Measurements from ENCODE around the gene EPB41L4A.
A peak's percentile ranks its signal among the peaks of the same experiment; 100 is the strongest.
"Not testable (repeated sequence)": the region's sequence is repeated elsewhere in the genome, so short reads cannot be mapped to it uniquely, and the experiment has no call there.

The EPB41L4A gene

GRCh38 chr5:112253478-112254250 lies 165.4 kb downstream of the EPB41L4A start:
- DNase-seq (ENCODE audit: low spot score), result no peak

DNA sequence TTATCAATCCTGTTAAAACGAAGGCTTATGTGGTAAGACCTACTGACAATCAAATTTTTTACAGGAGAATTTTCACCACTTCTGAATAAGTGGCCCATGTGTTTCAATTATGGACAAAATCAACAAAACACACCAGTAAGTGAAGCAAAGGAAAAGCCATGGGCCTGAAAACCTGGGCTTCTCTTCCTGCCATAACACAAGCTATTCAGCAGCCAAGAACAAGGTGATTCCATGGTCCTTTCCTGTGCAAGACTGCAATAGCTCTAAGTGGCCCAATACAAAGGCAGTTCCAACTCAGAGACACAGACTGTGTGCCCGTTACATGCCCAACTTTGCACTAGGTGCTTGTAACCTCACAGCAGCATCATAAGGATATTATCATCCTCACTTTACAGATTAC lies 168.5 kb downstream of the EPB41L4A start:
- no peak for DNase-seq (ENCODE audit: low spot score)

DNA sequence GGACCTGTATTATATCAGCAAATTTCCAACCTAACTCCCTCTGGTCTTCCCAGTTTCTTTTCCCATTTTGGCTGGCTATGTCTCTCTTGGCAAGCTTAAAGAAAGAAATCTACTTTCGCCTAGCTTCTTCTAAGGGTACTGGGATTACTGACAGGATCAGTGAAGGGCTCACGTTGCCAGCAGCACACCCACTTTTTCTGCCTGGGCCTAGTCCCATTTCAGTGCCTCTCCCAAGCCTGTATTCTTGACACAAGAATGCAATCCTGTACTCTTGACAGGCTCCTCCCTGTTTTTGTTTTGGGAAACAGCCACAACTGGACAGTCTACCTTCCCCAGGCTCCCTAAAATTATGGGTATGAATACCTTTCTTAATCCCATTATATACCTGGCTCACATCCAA lies 170.5 kb downstream of the EPB41L4A start:
- DNase-seq (ENCODE audit: low spot score), result no peak

- no peak for DNase-seq (ENCODE audit: low spot score)
Measured at GRCh38 chr5:112247960-112248359, 171.1 kb downstream of the EPB41L4A start.

- no peak for DNase-seq (ENCODE audit: low spot score)
Measured at GRCh38 chr5:112245656-112246055, 173.4 kb downstream of the EPB41L4A start.

DNA sequence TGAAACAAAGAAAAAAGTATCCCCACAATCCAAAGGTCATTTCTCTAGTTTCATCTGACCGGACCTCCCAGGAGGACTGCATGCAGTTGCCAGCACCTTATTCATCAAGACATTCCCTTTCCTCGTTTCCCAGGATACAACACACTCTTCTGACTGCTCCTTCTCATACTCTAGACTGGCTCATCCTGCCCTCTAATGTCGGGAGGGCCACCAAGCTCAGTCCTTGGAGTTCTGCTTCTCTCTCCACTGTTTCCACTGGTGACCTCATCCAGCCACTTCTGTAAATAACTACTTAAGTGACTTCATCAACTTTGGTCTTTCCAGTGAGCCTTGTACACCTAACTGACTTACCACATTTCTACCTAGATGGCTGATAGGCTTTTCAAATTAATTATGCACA lies 179.1 kb downstream of the EPB41L4A start:
- no peak for DNase-seq (ENCODE audit: low spot score)

- peak; percentile 26 for DNase-seq (ENCODE audit: low spot score)
Measured at GRCh38 chr5:112238473-112238872, 180.6 kb downstream of the EPB41L4A start.

GRCh38 chr5:112237456-112237855 lies 181.6 kb downstream of the EPB41L4A start:
- DNase-seq (ENCODE audit: low spot score), result no peak

DNA sequence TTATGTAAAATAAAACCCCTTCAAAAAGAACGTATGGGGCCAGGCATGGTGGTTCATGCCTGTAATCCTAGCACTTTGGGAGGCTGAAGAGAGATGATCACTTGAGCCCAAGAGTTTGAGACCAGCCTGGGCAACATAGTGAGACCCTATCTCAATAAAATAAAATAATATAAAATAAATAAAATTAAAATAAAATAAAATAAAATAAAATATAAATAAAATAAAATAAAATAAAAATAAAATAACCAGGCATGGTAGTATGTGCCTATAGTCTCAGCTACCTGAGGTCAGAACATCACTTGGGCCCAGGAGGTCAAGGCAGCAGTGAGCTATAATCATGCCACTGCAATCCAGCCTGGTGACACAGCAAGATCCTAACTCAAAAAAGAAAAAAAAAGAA lies 185.1 kb downstream of the EPB41L4A start:
- no peak for DNase-seq (ENCODE audit: low spot score)

DNA sequence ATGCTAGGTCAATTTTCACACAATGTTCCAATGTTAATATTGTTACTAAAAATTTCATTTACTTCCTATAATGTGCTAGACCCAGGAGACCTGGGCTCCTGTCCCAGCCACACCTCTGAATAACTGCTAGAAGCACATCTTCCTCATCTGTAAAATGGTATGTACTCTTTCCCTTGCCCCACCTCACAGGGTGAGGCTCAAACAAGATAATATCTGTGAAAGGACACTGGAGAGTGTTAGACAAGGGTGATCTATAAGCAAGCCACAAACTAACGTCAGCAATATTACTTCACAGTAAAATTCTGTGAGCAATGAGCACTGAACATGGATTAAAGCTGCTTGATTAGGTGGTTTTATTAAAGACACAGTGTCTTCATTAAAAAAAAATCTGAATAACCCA lies 186.4 kb downstream of the EPB41L4A start:
- no peak for DNase-seq (ENCODE audit: low spot score)

GRCh38 chr5:112230606-112231005 lies 188.5 kb downstream of the EPB41L4A start:
- DNase-seq (ENCODE audit: low spot score), result no peak

GRCh38 chr5:112228667-112229066 lies 190.4 kb downstream of the EPB41L4A start:
- no peak for DNase-seq (ENCODE audit: low spot score)

- DNase-seq (ENCODE audit: low spot score), result no peak
Measured at GRCh38 chr5:112227911-112228631, 191.0 kb downstream of the EPB41L4A start.

GRCh38 chr5:112226215-112226614 lies 192.9 kb downstream of the EPB41L4A start:
- DNase-seq (ENCODE audit: low spot score), result no peak

DNA sequence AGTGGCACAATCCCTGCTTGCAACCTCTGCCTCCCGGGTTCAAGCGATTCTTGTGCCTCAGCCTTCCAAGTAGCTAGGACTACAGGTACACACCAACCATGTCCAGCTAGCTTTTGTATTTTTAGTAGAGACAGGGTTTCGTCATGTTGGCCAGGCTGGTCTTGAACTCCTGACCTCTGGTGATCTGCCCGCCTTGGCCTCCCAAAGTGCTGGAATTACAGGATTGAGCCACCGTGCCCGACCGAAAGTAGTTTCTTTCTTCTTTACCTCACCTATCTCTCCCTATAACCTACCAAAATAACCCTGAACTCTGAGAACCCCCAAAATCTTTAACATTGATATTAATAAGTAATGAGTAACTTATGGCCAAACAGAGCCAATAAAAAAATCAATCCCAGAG lies 196.1 kb downstream of the EPB41L4A start:
- DNase-seq (ENCODE audit: low spot score), result not testable (repeated sequence)

GRCh38 chr5:112221128-112221527 lies 197.9 kb downstream of the EPB41L4A start:
- DNase-seq (ENCODE audit: low spot score), result no peak

DNA sequence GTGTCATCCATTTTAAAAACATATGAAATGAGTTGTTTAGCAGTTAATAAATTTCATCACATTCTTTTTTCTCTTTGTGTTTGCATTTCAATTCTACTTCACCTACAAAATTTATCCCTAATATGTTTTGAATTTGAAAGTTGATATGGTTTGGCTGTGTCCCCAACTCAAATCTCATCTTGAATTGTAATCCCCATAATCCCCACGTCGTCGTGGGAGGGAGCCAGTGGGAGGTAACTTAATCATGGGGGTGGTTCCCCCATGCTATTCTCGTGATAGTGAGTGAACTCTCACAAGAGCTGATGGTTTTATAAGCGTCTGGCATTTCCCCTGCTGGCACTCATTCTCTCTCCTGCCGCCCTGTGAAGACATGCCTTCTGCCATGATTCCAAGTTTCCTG lies 200.1 kb downstream of the EPB41L4A start:
- no peak for DNase-seq (ENCODE audit: low spot score)

- DNase-seq (ENCODE audit: low spot score), result no peak
Measured at GRCh38 chr5:112217843-112218579, 201.1 kb downstream of the EPB41L4A start.

DNA sequence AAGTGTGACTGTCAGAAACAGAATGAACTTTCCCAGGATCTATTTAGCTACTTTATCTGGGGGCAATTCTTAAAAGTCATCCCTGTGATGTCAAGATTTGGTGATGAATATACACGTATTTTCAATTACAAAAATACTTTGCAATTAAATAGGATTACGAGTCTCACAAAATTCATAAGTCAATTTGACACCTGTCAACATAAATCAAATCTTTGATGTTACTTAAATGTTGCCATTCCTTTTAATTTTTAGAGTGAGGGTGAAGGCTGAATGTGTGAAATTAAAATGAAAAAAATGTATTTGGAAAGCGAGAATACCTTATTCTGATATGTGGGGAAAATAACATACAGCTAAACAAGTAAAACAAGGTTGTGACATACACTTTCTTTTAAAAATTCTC lies 202.9 kb downstream of the EPB41L4A start:
- no peak for DNase-seq (ENCODE audit: low spot score)

DNA sequence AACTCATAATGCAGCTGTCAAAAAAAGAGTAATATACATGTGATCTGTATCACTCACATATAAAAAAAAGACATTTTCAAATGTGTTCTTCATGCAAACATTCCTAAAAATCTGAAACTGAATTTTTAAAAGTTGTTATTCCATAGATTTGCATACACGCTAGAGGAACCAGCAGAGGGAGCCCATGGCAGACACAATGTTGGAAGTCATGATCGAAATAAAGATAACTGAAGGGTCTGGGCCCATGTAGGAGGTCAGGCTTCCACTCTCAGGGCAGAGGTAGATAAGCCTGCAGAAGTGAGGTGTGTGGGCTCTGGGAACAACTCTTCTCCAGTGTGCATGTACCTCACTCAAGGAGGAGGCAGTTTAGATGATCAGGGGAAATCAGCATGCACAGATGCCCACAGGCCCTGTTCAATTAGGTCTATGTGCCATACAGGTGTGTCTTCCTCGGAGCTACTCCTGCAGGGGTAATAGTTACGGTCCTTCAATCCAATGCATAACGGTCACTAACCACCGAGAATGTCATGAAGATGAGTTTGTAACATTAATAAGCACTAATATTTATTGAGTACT lies 208.6 kb downstream of the EPB41L4A start:
- peak; percentile 67 for DNase-seq (ENCODE audit: low spot score)

- DNase-seq (ENCODE audit: low spot score), result no peak
Measured at GRCh38 chr5:112208699-112209615, 210.1 kb downstream of the EPB41L4A start.

All from pons (tissue), 1 donor.